ENCODE results near the gene VSX2. TPM values are rescaled to one million over a fixed set of nuclear protein-coding genes. Genes with fewer than 3 reads are reported as not detected.

Gene VSX2
- total RNA-seq, 1 experiment from 2014 or later, result not detected

DNA sequence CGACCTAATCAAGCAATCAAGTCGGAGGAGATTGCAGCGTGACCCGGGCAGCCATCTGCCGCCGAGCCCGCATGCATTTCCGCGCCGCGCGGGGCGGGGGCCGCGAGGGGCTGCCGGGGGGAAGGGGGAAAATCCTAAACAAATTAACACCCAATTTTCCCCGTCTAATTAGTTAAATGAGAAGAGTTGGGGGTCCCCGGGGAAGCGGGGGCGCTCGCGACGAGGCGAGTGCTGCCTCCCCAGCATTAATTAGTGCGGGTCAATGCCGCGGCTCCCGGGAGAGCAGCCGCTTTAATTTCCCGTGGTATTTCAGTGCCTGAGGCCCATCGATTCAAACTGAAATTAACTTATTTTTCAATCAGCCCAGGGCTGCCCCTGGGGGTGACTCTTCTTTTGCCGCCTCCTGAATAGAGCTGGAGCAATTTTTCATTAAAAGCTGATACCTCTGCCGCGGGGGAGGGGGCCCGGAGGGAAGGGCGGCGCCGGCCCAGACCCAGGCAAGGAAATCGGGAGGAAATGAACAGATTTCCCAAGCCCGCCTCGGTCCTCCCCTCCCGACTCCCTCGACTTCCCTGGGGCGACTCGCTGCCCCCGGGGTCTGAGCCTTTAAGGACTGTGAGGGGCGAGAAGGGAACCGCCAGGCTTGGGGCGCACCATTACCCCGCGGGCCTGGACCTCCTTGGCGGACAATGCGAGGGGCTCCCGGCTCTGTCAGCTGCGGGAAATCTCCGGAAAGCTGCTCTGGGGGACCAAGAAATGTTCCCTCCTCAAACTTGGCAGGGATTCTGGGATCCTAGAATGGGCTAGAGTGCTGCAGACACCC lies 18.9 kb downstream of the VSX2 start:
- Histone ChIP-seq H4K20me1 (ENCODE audit: control insufficient read depth, insufficient read depth, insufficient read length) (no peaks in the 10 kb centered on the region), H4K8ac (replicated peaks; ENCODE audit: insufficient read length, low read depth, low read length) (no peak overlapping the region), H2BK15ac (ENCODE audit: low read depth, low read length) (no peak overlapping the region), H2AK5ac (ENCODE audit: insufficient read length, low read length) (no peak overlapping the region), H3K23ac (ENCODE audit: insufficient read length, low read depth, low read length) (no peak overlapping the region), H3K56ac (ENCODE audit: insufficient read length, low read depth, low read length) (no peak overlapping the region), H3K27me3 (ENCODE audit: insufficient read depth, low read length) (peaks cover 12% of the 10 kb centered on the region; the same call in 1 of the 2 replicates), H4K5ac (ENCODE audit: insufficient read length, low read depth, low read length) (no peak overlapping the region), H3K18ac (ENCODE audit: insufficient read length, low read depth, low read length) (no peak overlapping the region), H2BK120ac (ENCODE audit: low read depth, low read length, poor library complexity, severe bottlenecking) (no peak overlapping the region), H2BK5ac (ENCODE audit: insufficient read length, low read length) (no peak overlapping the region), H3K79me2 (ENCODE audit: insufficient read depth, low read length) (no peaks in the 10 kb centered on the region), H3T11ph (ENCODE audit: low read length) (no peak overlapping the region), H4K91ac (ENCODE audit: insufficient read length, low read depth, low read length) (no peak overlapping the region), H3K14ac (ENCODE audit: insufficient read depth, low read length) (no peak overlapping the region), H2BK12ac (ENCODE audit: insufficient read length, low read depth, low read length) (no peak overlapping the region), H3K23me2 (ENCODE audit: insufficient read length, low read depth, low read length, poor library complexity, severe bottlenecking) (peaks cover 9% of the 10 kb centered on the region), H3K9ac (ENCODE audit: extremely low read depth, insufficient read length, low read length) (no peak overlapping the region), H2AFZ (ENCODE audit: low read length) (no peak overlapping the region), H3K4me2 (ENCODE audit: insufficient read depth, insufficient read length, low read length) (peak overlapping the region; percentile 68), H3K4ac (ENCODE audit: low read depth, low read length) (no peak overlapping the region), H3K79me1 (ENCODE audit: insufficient read depth, low read depth, low read length, poor library complexity, severe bottlenecking) (no peaks in the 10 kb centered on the region), H3K27ac (ENCODE audit: insufficient read length, low read depth, low read length) (no peak overlapping the region), H3K4me1 (ENCODE audit: insufficient read depth, low read length) (no peaks in the 10 kb centered on the region), H3K9me3 (ENCODE audit: control insufficient read depth, low read depth, low read length) (no peaks in the 10 kb centered on the region), H2BK20ac (ENCODE audit: low read depth, low read length, poor library complexity, severe bottlenecking) (no peak overlapping the region)
- Mint-ChIP-seq H3K27me3 (ENCODE audit: low read depth) (peaks cover 56% of the 10 kb centered on the region), H3K36me3 (ENCODE audit: insufficient read depth in 1 of 3, low read depth in 3 of 3) (no peaks in the 10 kb centered on the region), H3K27ac (no peak overlapping the region), H3K4me3 (peak overlapping the region; percentile 71 to 89), H3K4me1 (0 out of 4 replicates have a peak, but pooled peaks cover 0 to 3% of the 10 kb centered on the region in 2 experiments), H3K9me3 (no peaks in the 10 kb centered on the region; a peak in 1 of 5 replicates)
- DNase-seq, result no peak
- no CpG with 5 or more reads among the region's 56 CpGs for WGBS (ENCODE audit: extremely low coverage, insufficient read length, low lambda C conversion rate)
- TF ChIP-seq, protein P1, sequence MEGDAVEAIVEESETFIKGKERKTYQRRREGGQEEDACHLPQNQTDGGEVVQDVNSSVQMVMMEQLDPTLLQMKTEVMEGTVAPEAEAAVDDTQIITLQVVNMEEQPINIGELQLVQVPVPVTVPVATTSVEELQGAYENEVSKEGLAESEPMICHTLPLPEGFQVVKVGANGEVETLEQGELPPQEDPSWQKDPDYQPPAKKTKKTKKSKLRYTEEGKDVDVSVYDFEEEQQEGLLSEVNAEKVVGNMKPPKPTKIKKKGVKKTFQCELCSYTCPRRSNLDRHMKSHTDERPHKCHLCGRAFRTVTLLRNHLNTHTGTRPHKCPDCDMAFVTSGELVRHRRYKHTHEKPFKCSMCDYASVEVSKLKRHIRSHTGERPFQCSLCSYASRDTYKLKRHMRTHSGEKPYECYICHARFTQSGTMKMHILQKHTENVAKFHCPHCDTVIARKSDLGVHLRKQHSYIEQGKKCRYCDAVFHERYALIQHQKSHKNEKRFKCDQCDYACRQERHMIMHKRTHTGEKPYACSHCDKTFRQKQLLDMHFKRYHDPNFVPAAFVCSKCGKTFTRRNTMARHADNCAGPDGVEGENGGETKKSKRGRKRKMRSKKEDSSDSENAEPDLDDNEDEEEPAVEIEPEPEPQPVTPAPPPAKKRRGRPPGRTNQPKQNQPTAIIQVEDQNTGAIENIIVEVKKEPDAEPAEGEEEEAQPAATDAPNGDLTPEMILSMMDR (conservative IDR thresholded peaks at IDR 0.05), result no peak

Measured in H9 (cell line).